Putamen (tissue), 1 donor: ENCODE measurements around the gene HSPA1B.
"Not testable (repeated sequence)": the region's sequence is repeated elsewhere in the genome, so short reads cannot be mapped to it uniquely, and the experiment has no call there.

Experiments used
- DNase-seq: peaks from one replicate; pipeline ENCODE4 v3.0.0-alpha.2; 2016; ENCODE audit warnings: low spot score

The HSPA1B gene

GRCh38 chr6:31799781-31800180 lies 27.8 kb upstream of the HSPA1B start:
- no peak for DNase-seq

GRCh38 chr6:31801031-31801927 lies 26.3 kb upstream of the HSPA1B start:
- not testable (repeated sequence) for DNase-seq

GRCh38 chr6:31805939-31806469 lies 21.5 kb upstream of the HSPA1B start:
- DNase-seq: no peak

GRCh38 chr6:31806470-31807272 lies 20.9 kb upstream of the HSPA1B start, which contains the start of gene LSM2:
Gene LSM2, minus strand, starts transcription at chr6:31806966. Its CDS starts 209 bp downstream, at chr6:31806757.
- peak; percentile 98 for DNase-seq

- DNase-seq: not testable (repeated sequence)
Observed at GRCh38 chr6:31808599-31808998, 18.9 kb upstream of the HSPA1B start.

- DNase-seq: no peak
Observed at GRCh38 chr6:31811645-31812044, 15.9 kb upstream of the HSPA1B start.

- DNase-seq: no peak
Observed at GRCh38 chr6:31813465-31813849, 14.1 kb upstream of the HSPA1B start.

- DNase-seq: peak; percentile 98
Observed at GRCh38 chr6:31814677-31815024, 12.9 kb upstream of the HSPA1B start.

GRCh38 chr6:31815025-31815838 lies 12.3 kb upstream of the HSPA1B start, which contains the start of the genes HSPA1A and HSPA1L:
Gene HSPA1A, plus strand, starts transcription at chr6:31815543. Its CDS starts 214 bp downstream, at chr6:31815757.
Gene HSPA1L, minus strand, starts transcription at chr6:31815283. Its CDS starts 3,311 bp downstream, at chr6:31811972.
- peak; percentile 97 for DNase-seq

- DNase-seq: peak; percentile 46
Observed at GRCh38 chr6:31817133-31817928, 10.2 kb upstream of the HSPA1B start.

GRCh38 chr6:31817929-31818511 lies 9.5 kb upstream of the HSPA1B start:
- DNase-seq: peak; percentile 38

- no peak for DNase-seq
Observed at GRCh38 chr6:31819871-31820299, 7.7 kb upstream of the HSPA1B start.

GRCh38 chr6:31820399-31820798 lies 7.1 kb upstream of the HSPA1B start:
- not testable (repeated sequence) for DNase-seq

GRCh38 chr6:31821301-31822035 lies 6.1 kb upstream of the HSPA1B start:
- peak; percentile 70 for DNase-seq

- peak; percentile 82 for DNase-seq
Observed at GRCh38 chr6:31822036-31822821, 5.3 kb upstream of the HSPA1B start.

GRCh38 chr6:31823592-31824196 lies 3.8 kb upstream of the HSPA1B start:
- DNase-seq: not testable (repeated sequence)

GRCh38 chr6:31825553-31825952 lies 2.0 kb upstream of the HSPA1B start:
- DNase-seq: no peak

- DNase-seq: no peak
Observed at GRCh38 chr6:31826793-31827285, 699 bp upstream of the HSPA1B start.
